LNCAP (cell line): ENCODE results near the gene APOL1.

Experiments
- CTCF ChIP-seq: fragments of 450-650 bp; IDR thresholded peaks from 2 replicates; pipeline ENCODE4 v1.5.1; 2017; ENCODE audit warnings: mild to moderate bottlenecking

The APOL1 gene

GRCh38 chr22:36232715-36233401 is 20.1 kb upstream of the APOL1 start:
- no peak for TF ChIP-seq CTCF

- TF ChIP-seq CTCF: no peak
Measured at GRCh38 chr22:36233796-36234195, 19.1 kb upstream of the APOL1 start.

GRCh38 chr22:36234213-36234612 is 18.7 kb upstream of the APOL1 start:
- TF ChIP-seq CTCF: no peak

- TF ChIP-seq CTCF: no peak
Measured at GRCh38 chr22:36234919-36235318, 18.0 kb upstream of the APOL1 start.

GRCh38 chr22:36235585-36235984 is 17.3 kb upstream of the APOL1 start:
- TF ChIP-seq CTCF: no peak

- no peak for TF ChIP-seq CTCF
Measured at GRCh38 chr22:36236388-36237319, 16.3 kb upstream of the APOL1 start.

- TF ChIP-seq CTCF: no peak
Measured at GRCh38 chr22:36237462-36238372, 15.2 kb upstream of the APOL1 start.
